Measurements from ENCODE around the gene ABHD18.
"Not testable (repeated sequence)": the region's sequence is repeated elsewhere in the genome, so short reads cannot be mapped to it uniquely, and the experiment has no call there.

ABHD18 gene

DNA sequence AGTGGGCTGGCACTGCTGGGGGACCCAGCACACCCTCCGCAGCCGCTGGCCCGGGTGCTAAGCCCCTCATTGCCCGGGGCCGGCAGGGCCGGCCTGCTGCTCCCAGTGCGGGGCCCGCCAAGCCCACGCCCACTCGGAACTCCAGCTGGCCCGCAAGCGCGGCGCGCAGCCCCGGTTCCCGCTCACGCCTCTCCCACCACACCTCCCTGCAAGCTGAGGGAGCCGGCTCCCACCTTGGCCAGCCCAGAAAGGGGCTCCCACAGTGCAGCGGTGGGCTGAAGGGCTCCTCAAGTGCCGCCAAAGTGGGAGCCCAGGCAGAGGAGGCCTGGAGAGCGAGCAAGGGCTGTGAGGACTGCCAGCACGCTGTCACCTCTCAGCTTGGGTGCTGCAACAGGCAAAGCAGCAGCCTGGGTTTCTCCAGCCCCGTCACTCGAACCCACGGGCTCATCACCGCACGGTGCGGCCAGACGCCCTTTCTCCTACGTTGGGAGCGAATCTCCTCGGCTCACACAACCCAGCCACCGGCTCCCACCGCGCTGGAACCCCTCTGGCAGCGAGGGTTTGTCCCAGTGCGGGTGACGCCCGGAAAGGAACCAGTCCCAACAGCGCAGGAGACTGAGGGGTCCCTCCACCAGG, 662 bp upstream of the ABHD18 start:
- Histone ChIP-seq H3K18ac (ENCODE audit: low read length) (peak overlapping the region; percentile 71), H3K4me2 (ENCODE audit: low read length) (peak overlapping the region; percentile 68), H3K27ac (ENCODE audit: low read depth, low read length) (peak overlapping the region; percentile 72), H2BK120ac (ENCODE audit: insufficient read depth, low read length, poor library complexity) (peak overlapping the region; percentile 27), H3K79me2 (ENCODE audit: control insufficient read depth, insufficient read depth, low read length, poor library complexity) (peaks cover 11% of the 10 kb centered on the region), H3K9ac (ENCODE audit: low read length) (peak overlapping the region; percentile 91), H3K4ac (ENCODE audit: low read depth, low read length) (peak overlapping the region; percentile 48), H3K4me3 (ENCODE audit: low read depth, low read length) (peak overlapping the region; percentile 88), H2BK5ac (ENCODE audit: low read depth, low read length, poor library complexity) (peak overlapping the region; percentile 48), H4K12ac (ENCODE audit: low read depth, low read length) (peak overlapping the region; percentile 72), H4K8ac (ENCODE audit: low read depth, low read length) (peak overlapping the region; percentile 90), H4K91ac (ENCODE audit: low read depth, low read length) (peak overlapping the region; percentile 74), H3K14ac (ENCODE audit: low read length) (peak overlapping the region; percentile 63), H2AFZ (ENCODE audit: insufficient read depth, low read length, poor library complexity) (peak overlapping the region; percentile 76)
- H3K9me3 ChIP-seq (ENCODE audit: insufficient read depth, low read depth, low read length); DNase-seq; H3K79me1 ChIP-seq (ENCODE audit: low read length); H3K27me3 ChIP-seq (ENCODE audit: insufficient read depth, low read length); H3K36me3 ChIP-seq (ENCODE audit: control insufficient read depth in 1 of 2, insufficient read depth in 2 of 2, low read length in 2 of 2); H2BK12ac ChIP-seq (ENCODE audit: low read length); H2AK5ac ChIP-seq (ENCODE audit: low read length); H3K23ac ChIP-seq (ENCODE audit: low read length); H3K4me1 ChIP-seq (ENCODE audit: control insufficient read depth in 1 of 2, insufficient read depth in 2 of 2, low read length in 2 of 2): not testable (repeated sequence)
- no CpG with 5 or more reads among the region's 41 CpGs for whole genome bisulfite sequencing (ENCODE audit: extremely low coverage, insufficient coverage, insufficient read length)

DNA sequence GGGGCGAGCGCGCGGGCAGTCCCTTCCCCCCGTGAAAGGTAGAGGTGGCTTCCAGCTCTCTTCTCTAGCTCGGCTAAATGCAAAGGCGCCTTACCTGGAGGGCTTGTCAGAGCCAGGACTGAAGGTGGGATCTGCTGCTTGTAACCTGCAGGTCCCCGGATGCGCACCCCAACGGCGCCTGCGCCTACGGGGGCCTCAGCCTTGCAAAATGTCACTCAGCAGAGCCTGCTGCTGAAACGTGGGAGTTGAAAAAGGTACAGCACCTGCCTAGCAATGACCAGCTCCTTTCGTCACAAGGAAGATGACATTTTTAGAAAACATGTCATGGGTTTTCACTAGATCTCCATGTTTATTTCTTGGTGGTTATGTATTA, 583 bp downstream of the ABHD18 start:
- Histone ChIP-seq H3K9ac (ENCODE audit: low read length) (peak overlapping the region; percentile 78), H2BK120ac (ENCODE audit: insufficient read depth, low read length, poor library complexity) (peak overlapping the region; percentile 62), H2BK5ac (ENCODE audit: low read depth, low read length, poor library complexity) (peak overlapping the region; percentile 92), H2AK5ac (ENCODE audit: low read length) (peak overlapping the region; percentile 31), H3K4me2 (ENCODE audit: low read length) (peak overlapping the region; percentile 85), H3K27me3 (ENCODE audit: insufficient read depth, low read length) (no peaks in the 10 kb centered on the region), H3K14ac (ENCODE audit: low read length) (peak overlapping the region; percentile 90), H3K23ac (ENCODE audit: low read length) (no peak overlapping the region), H3K36me3 (ENCODE audit: control insufficient read depth in 1 of 2, insufficient read depth in 2 of 2, low read length in 2 of 2) (peaks cover 0 to 4% of the 10 kb centered on the region in 2 experiments), H3K27ac (ENCODE audit: low read depth, low read length) (peak overlapping the region; percentile 93), H2AFZ (ENCODE audit: insufficient read depth, low read length, poor library complexity) (peak overlapping the region; percentile 82), H4K8ac (ENCODE audit: low read depth, low read length) (peak overlapping the region; percentile 90), H3K4me3 (ENCODE audit: low read depth, low read length) (peak overlapping the region; percentile 88), H3K18ac (ENCODE audit: low read length) (peak overlapping the region; percentile 89), H2BK12ac (ENCODE audit: low read length) (no peak overlapping the region), H3K9me3 (ENCODE audit: insufficient read depth, low read depth, low read length) (no peaks in the 10 kb centered on the region), H4K91ac (ENCODE audit: low read depth, low read length) (peak overlapping the region; percentile 88), H4K12ac (ENCODE audit: low read depth, low read length) (peak overlapping the region; percentile 76), H3K79me2 (ENCODE audit: control insufficient read depth, insufficient read depth, low read length, poor library complexity) (peaks cover 11% of the 10 kb centered on the region), H3K79me1 (ENCODE audit: low read length) (peaks cover 9% of the 10 kb centered on the region), H3K4me1 (ENCODE audit: control insufficient read depth in 1 of 2, insufficient read depth in 2 of 2, low read length in 2 of 2) (peaks cover 2 to 3% of the 10 kb centered on the region in 2 experiments), H3K4ac (ENCODE audit: low read depth, low read length) (peak overlapping the region; percentile 57)
- DNase-seq = peak; percentile 44 to 72
- WGBS (ENCODE audit: extremely low coverage, insufficient coverage, insufficient read length) = no CpG with 5 or more reads among the region's 15 CpGs

DNA sequence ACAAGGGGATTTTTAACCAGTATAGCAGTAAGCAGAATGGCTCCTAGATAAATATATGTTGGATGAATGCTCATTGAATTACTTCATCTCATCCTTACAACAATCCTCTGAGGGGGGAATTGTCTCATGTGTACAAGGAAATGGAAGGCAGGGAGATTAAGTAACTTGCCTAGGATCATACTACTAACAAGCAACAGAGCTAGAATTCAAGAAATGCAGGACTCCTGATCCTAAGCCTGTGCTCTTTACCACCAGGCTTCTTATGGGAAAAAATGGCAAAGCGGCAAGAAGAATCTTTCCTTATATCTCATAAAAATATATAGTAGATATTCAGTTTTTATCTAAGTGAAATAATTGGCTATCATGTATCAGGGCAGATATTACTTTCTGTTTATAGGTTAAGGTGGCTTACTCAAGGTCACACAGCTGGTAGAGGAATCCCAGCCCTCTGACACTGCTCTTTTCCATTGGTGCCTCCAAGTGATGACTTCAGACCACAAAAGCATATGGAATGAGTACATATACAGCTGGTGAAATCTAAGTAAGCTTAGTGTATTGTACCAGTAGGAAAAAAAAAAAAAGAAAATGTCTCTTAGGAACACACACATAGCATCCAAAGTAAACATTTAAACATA, 2.1 kb downstream of the ABHD18 start:
- no CpG with 5 or more reads among the region's 1 CpG for WGBS (ENCODE audit: extremely low coverage, insufficient coverage, insufficient read length)
- H3K23ac ChIP-seq (ENCODE audit: low read length) = no peak overlapping the region

DNA sequence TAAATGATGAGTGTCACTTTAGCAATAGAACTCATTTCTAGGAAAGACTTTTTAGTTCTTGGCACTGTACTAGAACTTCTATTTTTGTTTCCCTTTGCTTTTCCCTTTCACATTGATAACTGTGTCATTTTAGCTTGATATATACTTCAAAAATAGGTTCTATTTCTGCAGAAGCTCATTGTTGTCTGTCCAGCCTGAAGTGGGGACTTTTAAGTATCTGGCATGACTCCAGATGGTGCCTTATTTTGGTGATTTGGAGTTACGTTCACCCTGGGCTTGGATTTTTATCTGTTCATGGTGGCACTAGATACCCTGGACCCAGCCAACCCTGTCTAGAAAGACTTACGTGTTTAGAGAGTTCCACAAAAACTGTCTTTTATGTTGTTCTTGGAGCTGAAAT, 3.4 kb downstream of the ABHD18 start:
- no peak overlapping the region for H3K4me2 ChIP-seq (ENCODE audit: low read length)

More for the DNA sequence above, 2.1 kb downstream of the ABHD18 start:
- H2BK12ac ChIP-seq (ENCODE audit: low read length) = no peak overlapping the region
- no peak overlapping the region for H3K9ac ChIP-seq (ENCODE audit: low read length)
- H3K9me3 ChIP-seq (ENCODE audit: insufficient read depth, low read depth, low read length) = no peaks in the 10 kb centered on the region
- no peaks in the 10 kb centered on the region for H3K27me3 ChIP-seq (ENCODE audit: insufficient read depth, low read length)
- no peak overlapping the region for H2BK5ac ChIP-seq (ENCODE audit: low read depth, low read length, poor library complexity)
- no peak overlapping the region for H3K4me3 ChIP-seq (ENCODE audit: low read depth, low read length)
- peaks cover 2 to 3% of the 10 kb centered on the region in 2 experiments for H3K4me1 ChIP-seq (ENCODE audit: control insufficient read depth in 1 of 2, insufficient read depth in 2 of 2, low read length in 2 of 2)
- peaks cover 0 to 4% of the 10 kb centered on the region in 2 experiments for H3K36me3 ChIP-seq (ENCODE audit: control insufficient read depth in 1 of 2, insufficient read depth in 2 of 2, low read length in 2 of 2)
- H4K91ac ChIP-seq (ENCODE audit: low read depth, low read length) = no peak overlapping the region
- H4K8ac ChIP-seq (ENCODE audit: low read depth, low read length) = no peak overlapping the region
- H3K14ac ChIP-seq (ENCODE audit: low read length) = no peak overlapping the region
- H3K4me2 ChIP-seq (ENCODE audit: low read length) = no peak overlapping the region
- no peak overlapping the region for H2BK120ac ChIP-seq (ENCODE audit: insufficient read depth, low read length, poor library complexity)
- H2AK5ac ChIP-seq (ENCODE audit: low read length) = no peak overlapping the region
- DNase-seq = peak in 1 of 2 donors; percentile 61
- no peak overlapping the region for H2AFZ ChIP-seq (ENCODE audit: insufficient read depth, low read length, poor library complexity)
- no peak overlapping the region for H3K18ac ChIP-seq (ENCODE audit: low read length)
- no peak overlapping the region for H3K27ac ChIP-seq (ENCODE audit: low read depth, low read length)
- H3K4ac ChIP-seq (ENCODE audit: low read depth, low read length) = no peak overlapping the region
- peaks cover 9% of the 10 kb centered on the region for H3K79me1 ChIP-seq (ENCODE audit: low read length)
- H4K12ac ChIP-seq (ENCODE audit: low read depth, low read length) = no peak overlapping the region
- H3K79me2 ChIP-seq (ENCODE audit: control insufficient read depth, insufficient read depth, low read length, poor library complexity) = peaks cover 11% of the 10 kb centered on the region

More for the DNA sequence above, 3.4 kb downstream of the ABHD18 start:
- no peak overlapping the region for H2AFZ ChIP-seq (ENCODE audit: insufficient read depth, low read length, poor library complexity)
- no peak overlapping the region for H2BK5ac ChIP-seq (ENCODE audit: low read depth, low read length, poor library complexity)
- no peaks in the 10 kb centered on the region for H3K9me3 ChIP-seq (ENCODE audit: insufficient read depth, low read depth, low read length)
- peaks cover 9% of the 10 kb centered on the region for H3K79me1 ChIP-seq (ENCODE audit: low read length)
- no peak overlapping the region for H3K4ac ChIP-seq (ENCODE audit: low read depth, low read length)
- H4K91ac ChIP-seq (ENCODE audit: low read depth, low read length) = no peak overlapping the region
- H3K36me3 ChIP-seq (ENCODE audit: control insufficient read depth in 1 of 2, insufficient read depth in 2 of 2, low read length in 2 of 2) = peaks cover 0 to 3% of the 10 kb centered on the region in 2 experiments
- DNase-seq = no peak
- H2BK120ac ChIP-seq (ENCODE audit: insufficient read depth, low read length, poor library complexity) = no peak overlapping the region
- no peak overlapping the region for H3K14ac ChIP-seq (ENCODE audit: low read length)
- H3K9ac ChIP-seq (ENCODE audit: low read length) = no peak overlapping the region
- H2BK12ac ChIP-seq (ENCODE audit: low read length) = no peak overlapping the region
- no peaks in the 10 kb centered on the region for H3K27me3 ChIP-seq (ENCODE audit: insufficient read depth, low read length)
- H4K12ac ChIP-seq (ENCODE audit: low read depth, low read length) = no peak overlapping the region
- peaks cover 11% of the 10 kb centered on the region for H3K79me2 ChIP-seq (ENCODE audit: control insufficient read depth, insufficient read depth, low read length, poor library complexity)
- WGBS (ENCODE audit: extremely low coverage, insufficient coverage, insufficient read length) = no CpG with 5 or more reads among the region's 2 CpGs
- no peak overlapping the region for H3K27ac ChIP-seq (ENCODE audit: low read depth, low read length)
- peaks cover 2 to 3% of the 10 kb centered on the region in 2 experiments for H3K4me1 ChIP-seq (ENCODE audit: control insufficient read depth in 1 of 2, insufficient read depth in 2 of 2, low read length in 2 of 2)
- no peak overlapping the region for H3K4me3 ChIP-seq (ENCODE audit: low read depth, low read length)
- H4K8ac ChIP-seq (ENCODE audit: low read depth, low read length) = no peak overlapping the region
- no peak overlapping the region for H3K23ac ChIP-seq (ENCODE audit: low read length)
- H3K18ac ChIP-seq (ENCODE audit: low read length) = no peak overlapping the region
- H2AK5ac ChIP-seq (ENCODE audit: low read length) = no peak overlapping the region

Measured in trophoblast cell (in vitro differentiated cells and primary cell).